ENCODE data around the gene ATG101. TPM values are rescaled to one million over a fixed set of nuclear protein-coding genes. Genes with fewer than 3 reads are reported as not detected.

ATG101 gene
- total RNA-seq, 1 donor from 2014 or later = 19.8 TPM

GRCh38 chr12:52120951-52121823, 51.4 kb downstream of the ATG101 start:
- H3K4me1 Mint-ChIP-seq = peaks cover 38% of the 10 kb centered on the region
- no peak overlapping the region for H3K4me3 ChIP-seq
- H3K36me3 ChIP-seq = no peaks in the 10 kb centered on the region
- H3F3A ChIP-seq (ENCODE audit: low read depth) = peaks cover 17% of the 10 kb centered on the region
- H4K20me1 ChIP-seq (ENCODE audit: low read depth) = no peaks in the 10 kb centered on the region
- H3K9ac ChIP-seq = no peak overlapping the region
- H3K4me2 ChIP-seq = no peak overlapping the region
- H3K79me2 ChIP-seq (ENCODE audit: low read depth) = no peaks in the 10 kb centered on the region
- no peak overlapping the region for H2AFZ ChIP-seq (replicated peaks)
- H3K4me1 ChIP-seq = peaks cover 25% of the 10 kb centered on the region
- peaks cover 12% of the 10 kb centered on the region for H3K27me3 Mint-ChIP-seq (ENCODE audit: insufficient read depth, low read depth)
- H3K27ac Mint-ChIP-seq = no peak overlapping the region
- DNase-seq (ENCODE audit: low spot score) = no peak
- no peak overlapping the region for H3K27ac ChIP-seq
- no peak overlapping the region for H3K4me3 Mint-ChIP-seq
- no peaks in the 10 kb centered on the region for H3K36me3 Mint-ChIP-seq
- H3K9me3 Mint-ChIP-seq = no peaks in the 10 kb centered on the region
- H3K9me3 ChIP-seq (ENCODE audit: low read depth) = no peaks in the 10 kb centered on the region
- H3K27me3 ChIP-seq = peaks cover 3% of the 10 kb centered on the region
- TF ChIP-seq EZH2phosphoT487 (IDR thresholded peaks at IDR 0.05) (no peak), CTCF (IDR thresholded peaks at IDR 0.05) (no peak), EZH2 (IDR thresholded peaks at IDR 0.05) (no peak)

- no peak overlapping the region for H3K27ac ChIP-seq
- peak; percentile 85 for DNase-seq (ENCODE audit: low spot score)
- H3K27me3 Mint-ChIP-seq (ENCODE audit: insufficient read depth, low read depth) = peaks cover 12% of the 10 kb centered on the region
- peak overlapping the region; percentile 14 for H2AFZ ChIP-seq (replicated peaks)
- no peaks in the 10 kb centered on the region for H3K27me3 ChIP-seq
- H3K36me3 ChIP-seq = no peaks in the 10 kb centered on the region
- no peaks in the 10 kb centered on the region for H3K36me3 Mint-ChIP-seq
- H3K27ac Mint-ChIP-seq = peak overlapping the region; percentile 38
- H3K9me3 ChIP-seq (ENCODE audit: low read depth) = no peaks in the 10 kb centered on the region
- H3K4me3 ChIP-seq = no peak overlapping the region
- H4K20me1 ChIP-seq (ENCODE audit: low read depth) = no peaks in the 10 kb centered on the region
- TF ChIP-seq EZH2 (IDR thresholded peaks at IDR 0.05) (no peak), EZH2phosphoT487 (IDR thresholded peaks at IDR 0.05) (no peak), CTCF (IDR thresholded peaks at IDR 0.05) (peak; percentile 85)
- H3K4me3 Mint-ChIP-seq = peak overlapping the region; percentile 33
- no peaks in the 10 kb centered on the region for H3K79me2 ChIP-seq (ENCODE audit: low read depth)
- no peaks in the 10 kb centered on the region for H3K9me3 Mint-ChIP-seq
- no peak overlapping the region for H3K9ac ChIP-seq
- H3F3A ChIP-seq (ENCODE audit: low read depth) = peaks cover 17% of the 10 kb centered on the region
- H3K4me1 Mint-ChIP-seq = peaks cover 46% of the 10 kb centered on the region
- peaks cover 33% of the 10 kb centered on the region for H3K4me1 ChIP-seq
- H3K4me2 ChIP-seq = no peak overlapping the region
These were observed 52.2 kb downstream of the ATG101 start for GRCh38 chr12:52121824-52122539.

- Histone ChIP-seq H3K4me1 (peaks cover 34% of the 10 kb centered on the region), H3F3A (ENCODE audit: low read depth) (peaks cover 17% of the 10 kb centered on the region), H3K4me2 (no peak overlapping the region), H4K20me1 (ENCODE audit: low read depth) (no peaks in the 10 kb centered on the region), H3K79me2 (ENCODE audit: low read depth) (no peaks in the 10 kb centered on the region), H3K9ac (no peak overlapping the region), H3K27me3 (no peaks in the 10 kb centered on the region), H3K9me3 (ENCODE audit: low read depth) (no peaks in the 10 kb centered on the region), H3K27ac (no peak overlapping the region), H3K4me3 (no peak overlapping the region), H3K36me3 (no peaks in the 10 kb centered on the region), H2AFZ (replicated peaks) (no peak overlapping the region)
- Mint-ChIP-seq H3K27ac (no peak overlapping the region), H3K4me3 (no peak overlapping the region), H3K9me3 (no peaks in the 10 kb centered on the region), H3K27me3 (ENCODE audit: insufficient read depth, low read depth) (peaks cover 12% of the 10 kb centered on the region), H3K36me3 (no peaks in the 10 kb centered on the region), H3K4me1 (peaks cover 48% of the 10 kb centered on the region)
- TF ChIP-seq CTCF (IDR thresholded peaks at IDR 0.05) (no peak), EZH2 (IDR thresholded peaks at IDR 0.05) (no peak), EZH2phosphoT487 (IDR thresholded peaks at IDR 0.05) (no peak)
- no peak for DNase-seq (ENCODE audit: low spot score)
These were observed 52.7 kb downstream of the ATG101 start for GRCh38 chr12:52122540-52122871.

Data from neural progenitor cell (in vitro differentiated cells).